CD4-positive, alpha-beta T cell treated with Interleukin-4 for 4 hours (primary cell): ENCODE data around the gene TRIM52.
"Not testable (repeated sequence)": the region's sequence is repeated elsewhere in the genome, so short reads cannot be mapped to it uniquely, and the experiment has no call there.

Source experiments
- DNase-seq: peaks from one replicate; pipeline ENCODE4 v3.0.0-alpha.2; 2020

TRIM52 gene

GRCh38 chr5:181212080-181212479 is 48.9 kb downstream of the TRIM52 start:
- DNase-seq: no peak

DNA sequence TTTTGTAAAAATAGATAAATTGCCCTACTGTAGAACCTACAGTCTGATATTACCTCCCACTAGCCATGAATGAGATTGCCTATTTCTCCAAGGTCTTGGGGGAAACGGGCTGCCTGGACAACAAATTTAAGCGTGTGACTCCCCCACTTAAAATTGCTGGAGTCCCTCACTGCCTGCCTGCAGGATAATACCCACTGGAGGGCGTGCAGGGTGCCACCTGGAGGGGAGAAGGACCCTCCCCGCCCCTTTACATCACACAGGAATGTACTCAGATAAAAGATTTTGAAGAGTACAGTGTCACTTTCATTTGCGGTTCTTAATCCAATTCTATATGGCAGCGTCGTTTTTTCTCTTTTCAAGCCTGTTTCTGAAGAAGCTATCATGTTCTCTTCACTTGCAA is 49.7 kb downstream of the TRIM52 start:
- no peak for DNase-seq

GRCh38 chr5:181210698-181211097 is 50.2 kb downstream of the TRIM52 start:
- not testable (repeated sequence) for DNase-seq

GRCh38 chr5:181210148-181210547 is 50.8 kb downstream of the TRIM52 start:
- DNase-seq: not testable (repeated sequence)

GRCh38 chr5:181209006-181209405 is 51.9 kb downstream of the TRIM52 start:
- not testable (repeated sequence) for DNase-seq

GRCh38 chr5:181207960-181208253 is 53.0 kb downstream of the TRIM52 start:
- no peak for DNase-seq

DNA sequence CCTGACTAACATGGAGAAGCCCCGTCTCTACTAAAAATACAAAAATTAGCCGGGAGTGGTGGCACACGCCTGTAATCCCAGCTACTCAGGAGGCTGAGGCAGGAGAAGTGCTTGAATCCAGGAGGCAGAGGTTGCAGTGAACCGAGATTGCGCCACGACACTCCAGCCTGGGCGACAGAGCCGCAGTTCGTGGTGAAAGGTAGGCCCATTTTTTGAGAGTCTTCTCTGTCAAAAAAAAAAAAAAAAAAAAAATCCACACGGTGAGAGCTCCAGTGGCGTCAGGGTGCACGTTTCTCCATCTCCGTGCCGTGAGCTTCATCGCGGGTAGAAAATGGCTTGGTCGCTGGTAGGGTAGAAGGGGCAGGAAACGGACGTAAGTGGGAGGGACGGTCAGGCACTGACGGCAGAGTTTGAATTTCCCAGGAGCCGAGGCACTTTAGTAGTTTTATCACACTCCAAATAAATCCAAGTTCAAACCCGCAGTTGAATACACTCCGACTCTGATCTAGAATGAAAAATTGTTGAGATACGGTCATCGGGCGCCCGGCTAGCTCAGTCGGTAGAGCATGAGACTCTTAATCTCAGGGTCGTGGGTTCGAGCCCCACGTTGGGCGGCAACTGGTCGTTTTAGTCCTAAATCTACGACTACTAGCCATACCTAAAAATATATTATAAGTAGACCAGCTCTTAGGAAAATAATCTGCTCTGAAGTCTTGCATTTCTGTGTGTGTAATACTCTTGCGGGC is 53.6 kb downstream of the TRIM52 start:
- peak; percentile 77 for DNase-seq

GRCh38 chr5:181205761-181206649 is 54.9 kb downstream of the TRIM52 start:
- no peak for DNase-seq
